ENCODE measurements around the gene ARHGAP9.
"Not testable (repeated sequence)": the region's sequence is repeated elsewhere in the genome, so short reads cannot be mapped to it uniquely, and the experiment has no call there.

The ARHGAP9 gene

GRCh38 chr12:57511161-57511560, 31.5 kb upstream of the ARHGAP9 start:
- no peak for TF ChIP-seq CTCF (IDR thresholded peaks at IDR 0.05; ENCODE audit: low read depth, low read length)
- DNase-seq (ENCODE audit: extremely low read depth, low read depth) = no peak

- DNase-seq (ENCODE audit: extremely low read depth, low read depth) = not testable (repeated sequence)
Measured at GRCh38 chr12:57507796-57508195, 28.1 kb upstream of the ARHGAP9 start.

- not testable (repeated sequence) for DNase-seq (ENCODE audit: extremely low read depth, low read depth)
Measured at GRCh38 chr12:57506541-57506940, 26.9 kb upstream of the ARHGAP9 start.

- DNase-seq (ENCODE audit: extremely low read depth, low read depth) = not testable (repeated sequence)
Measured at GRCh38 chr12:57502311-57502969, 22.8 kb upstream of the ARHGAP9 start.

- no peak for DNase-seq (ENCODE audit: extremely low read depth, low read depth)
- no peak for TF ChIP-seq CTCF (IDR thresholded peaks at IDR 0.05; ENCODE audit: low read depth, low read length)
Measured at GRCh38 chr12:57500213-57500612, 20.5 kb upstream of the ARHGAP9 start.

- no peak for DNase-seq (ENCODE audit: extremely low read depth, low read depth)
- TF ChIP-seq CTCF (IDR thresholded peaks at IDR 0.05; ENCODE audit: low read depth, low read length) = no peak
Measured at GRCh38 chr12:57498571-57498970, 18.9 kb upstream of the ARHGAP9 start.

GRCh38 chr12:57498132-57498502, 18.5 kb upstream of the ARHGAP9 start:
- TF ChIP-seq CTCF (IDR thresholded peaks at IDR 0.05; ENCODE audit: low read depth, low read length) = no peak
- no peak for DNase-seq (ENCODE audit: extremely low read depth, low read depth)

- TF ChIP-seq CTCF (IDR thresholded peaks at IDR 0.05; ENCODE audit: low read depth, low read length) = no peak
- no peak for DNase-seq (ENCODE audit: extremely low read depth, low read depth)
Measured at GRCh38 chr12:57497223-57498131, 17.8 kb upstream of the ARHGAP9 start.

- TF ChIP-seq CTCF (IDR thresholded peaks at IDR 0.05; ENCODE audit: low read depth, low read length) = no peak
- no peak for DNase-seq (ENCODE audit: extremely low read depth, low read depth)
Measured at GRCh38 chr12:57496822-57497221, 17.2 kb upstream of the ARHGAP9 start.

GRCh38 chr12:57495051-57495701, 15.5 kb upstream of the ARHGAP9 start:
- not testable (repeated sequence) for DNase-seq (ENCODE audit: extremely low read depth, low read depth)

All from AG09319 (cell line).